HEK293 (cell line): ENCODE measurements around the gene TANGO6.

Source experiments
- SETDB1 ChIP-seq: IDR thresholded peaks from one replicate; pipeline ENCODE4 v1.6.1; 2017; ENCODE audit warnings: mild to moderate bottlenecking, low read length, moderate library complexity, mixed read lengths; ENCODE audit not compliant: insufficient read length
- YY1 ChIP-seq: fragments of 450-650 bp; formaldehyde crosslinking; IDR thresholded peaks from 2 replicates; pipeline ENCODE4 v1.5.1; 2018; ENCODE audit warnings: missing biosample characterization, missing genetic modification characterization
- ZBTB1 ChIP-seq: fragments of 450-650 bp; formaldehyde crosslinking; IDR thresholded peaks from 2 replicates; pipeline ENCODE4 v1.5.1; 2016; ENCODE audit warnings: missing biosample characterization, missing genetic modification characterization
- ZBTB7A ChIP-seq: fragments of 450-650 bp; formaldehyde crosslinking; IDR thresholded peaks from 2 replicates; pipeline ENCODE4 v1.5.1; 2016; ENCODE audit warnings: low read depth, missing biosample characterization, missing genetic modification characterization
- ZNF239 ChIP-seq: fragments of 450-650 bp; formaldehyde crosslinking; IDR thresholded peaks from 2 replicates; pipeline ENCODE4 v1.5.1; 2016; ENCODE audit warnings: missing biosample characterization, missing genetic modification characterization
- ZNF274 ChIP-seq, 2 experiments: fragments of 200-500 bp in 1 of 2; fragments of 450-650 bp in 1 of 2; sonication (Bioruptor generic) in 1 of 2; formaldehyde crosslinking in 1 of 2; IDR thresholded peaks; 2 replicates each; pipeline versions ENCODE4 v1.5.1 to v1.6.1; 2014 to 2016; ENCODE audit warnings: borderline replicate concordance in 1 of 2, inconsistent platforms in 1 of 2, low read length in 1 of 2, missing biosample characterization in 1 of 2, missing genetic modification characterization in 1 of 2
- ZNF335 ChIP-seq: fragments of 450-650 bp; formaldehyde crosslinking; conservative IDR thresholded peaks from 2 replicates; pipeline ENCODE4 v1.5.1; 2016; ENCODE audit warnings: missing biosample characterization, missing genetic modification characterization
- TF ChIP-seq, protein P1 (sequence below): fragments of 450-650 bp; formaldehyde crosslinking; IDR thresholded peaks from 2 replicates; pipeline ENCODE4 v1.5.1; 2016; ENCODE audit warnings: missing biosample characterization, missing genetic modification characterization
- TF ChIP-seq, protein P2 (sequence below): fragments of 450-650 bp; formaldehyde crosslinking; IDR thresholded peaks from 2 replicates; pipeline ENCODE4 v1.5.1; 2016; ENCODE audit warnings: missing biosample characterization, missing genetic modification characterization
- TF ChIP-seq, protein P3 (sequence below): fragments of 450-650 bp; formaldehyde crosslinking; IDR thresholded peaks from 2 replicates; pipeline ENCODE4 v1.5.1; 2016; ENCODE audit warnings: missing biosample characterization, missing genetic modification characterization
- TF ChIP-seq, protein P4 (sequence below): fragments of 450-650 bp; formaldehyde crosslinking; IDR thresholded peaks from 2 replicates; pipeline ENCODE4 v1.5.1; 2017; ENCODE audit warnings: missing biosample characterization, mild to moderate bottlenecking, missing genetic modification characterization, moderate library complexity

DNA sequence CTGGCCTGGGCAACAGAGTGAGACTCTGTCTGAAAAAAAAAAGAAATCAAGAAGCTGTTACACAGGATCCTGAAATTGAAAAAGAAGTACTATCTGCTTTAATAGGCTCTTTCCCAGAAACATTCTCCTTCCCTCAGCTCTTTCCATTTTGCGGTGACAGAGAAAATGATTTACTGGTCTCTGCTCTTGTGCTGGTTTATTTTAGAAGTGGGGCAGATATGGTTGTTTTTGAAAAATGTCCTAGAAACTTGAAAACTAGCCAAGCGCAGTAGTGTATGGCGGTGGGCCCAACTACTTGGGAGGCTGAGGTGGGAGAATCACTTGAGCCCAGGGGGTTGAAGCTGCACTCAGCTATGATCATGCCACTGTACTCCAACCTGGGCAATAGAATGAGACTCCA, 28.8 kb upstream of the TANGO6 start:
- TF ChIP-seq, protein P1, sequence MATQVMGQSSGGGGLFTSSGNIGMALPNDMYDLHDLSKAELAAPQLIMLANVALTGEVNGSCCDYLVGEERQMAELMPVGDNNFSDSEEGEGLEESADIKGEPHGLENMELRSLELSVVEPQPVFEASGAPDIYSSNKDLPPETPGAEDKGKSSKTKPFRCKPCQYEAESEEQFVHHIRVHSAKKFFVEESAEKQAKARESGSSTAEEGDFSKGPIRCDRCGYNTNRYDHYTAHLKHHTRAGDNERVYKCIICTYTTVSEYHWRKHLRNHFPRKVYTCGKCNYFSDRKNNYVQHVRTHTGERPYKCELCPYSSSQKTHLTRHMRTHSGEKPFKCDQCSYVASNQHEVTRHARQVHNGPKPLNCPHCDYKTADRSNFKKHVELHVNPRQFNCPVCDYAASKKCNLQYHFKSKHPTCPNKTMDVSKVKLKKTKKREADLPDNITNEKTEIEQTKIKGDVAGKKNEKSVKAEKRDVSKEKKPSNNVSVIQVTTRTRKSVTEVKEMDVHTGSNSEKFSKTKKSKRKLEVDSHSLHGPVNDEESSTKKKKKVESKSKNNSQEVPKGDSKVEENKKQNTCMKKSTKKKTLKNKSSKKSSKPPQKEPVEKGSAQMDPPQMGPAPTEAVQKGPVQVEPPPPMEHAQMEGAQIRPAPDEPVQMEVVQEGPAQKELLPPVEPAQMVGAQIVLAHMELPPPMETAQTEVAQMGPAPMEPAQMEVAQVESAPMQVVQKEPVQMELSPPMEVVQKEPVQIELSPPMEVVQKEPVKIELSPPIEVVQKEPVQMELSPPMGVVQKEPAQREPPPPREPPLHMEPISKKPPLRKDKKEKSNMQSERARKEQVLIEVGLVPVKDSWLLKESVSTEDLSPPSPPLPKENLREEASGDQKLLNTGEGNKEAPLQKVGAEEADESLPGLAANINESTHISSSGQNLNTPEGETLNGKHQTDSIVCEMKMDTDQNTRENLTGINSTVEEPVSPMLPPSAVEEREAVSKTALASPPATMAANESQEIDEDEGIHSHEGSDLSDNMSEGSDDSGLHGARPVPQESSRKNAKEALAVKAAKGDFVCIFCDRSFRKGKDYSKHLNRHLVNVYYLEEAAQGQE (tag by site-specific recombination), result no peak
- TF ChIP-seq, protein P2, sequence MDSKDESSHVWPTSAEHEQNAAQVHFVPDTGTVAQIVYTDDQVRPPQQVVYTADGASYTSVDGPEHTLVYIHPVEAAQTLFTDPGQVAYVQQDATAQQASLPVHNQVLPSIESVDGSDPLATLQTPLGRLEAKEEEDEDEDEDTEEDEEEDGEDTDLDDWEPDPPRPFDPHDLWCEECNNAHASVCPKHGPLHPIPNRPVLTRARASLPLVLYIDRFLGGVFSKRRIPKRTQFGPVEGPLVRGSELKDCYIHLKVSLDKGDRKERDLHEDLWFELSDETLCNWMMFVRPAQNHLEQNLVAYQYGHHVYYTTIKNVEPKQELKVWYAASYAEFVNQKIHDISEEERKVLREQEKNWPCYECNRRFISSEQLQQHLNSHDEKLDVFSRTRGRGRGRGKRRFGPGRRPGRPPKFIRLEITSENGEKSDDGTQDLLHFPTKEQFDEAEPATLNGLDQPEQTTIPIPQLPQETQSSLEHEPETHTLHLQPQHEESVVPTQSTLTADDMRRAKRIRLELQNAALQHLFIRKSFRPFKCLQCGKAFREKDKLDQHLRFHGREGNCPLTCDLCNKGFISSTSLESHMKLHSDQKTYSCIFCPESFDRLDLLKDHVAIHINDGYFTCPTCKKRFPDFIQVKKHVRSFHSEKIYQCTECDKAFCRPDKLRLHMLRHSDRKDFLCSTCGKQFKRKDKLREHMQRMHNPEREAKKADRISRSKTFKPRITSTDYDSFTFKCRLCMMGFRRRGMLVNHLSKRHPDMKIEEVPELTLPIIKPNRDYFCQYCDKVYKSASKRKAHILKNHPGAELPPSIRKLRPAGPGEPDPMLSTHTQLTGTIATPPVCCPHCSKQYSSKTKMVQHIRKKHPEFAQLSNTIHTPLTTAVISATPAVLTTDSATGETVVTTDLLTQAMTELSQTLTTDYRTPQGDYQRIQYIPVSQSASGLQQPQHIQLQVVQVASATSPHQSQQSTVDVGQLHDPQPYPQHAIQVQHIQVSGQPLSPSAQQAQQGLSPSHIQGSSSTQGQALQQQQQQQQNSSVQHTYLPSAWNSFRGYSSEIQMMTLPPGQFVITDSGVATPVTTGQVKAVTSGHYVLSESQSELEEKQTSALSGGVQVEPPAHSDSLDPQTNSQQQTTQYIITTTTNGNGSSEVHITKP, result no peak
- TF ChIP-seq ZNF239 (tag by site-specific recombination) (no peak), SETDB1 (no peak), ZNF274 (IDR thresholded peaks at IDR 0.05; ENCODE audit: low read length) (no peak), ZNF274 (tag by site-specific recombination; IDR thresholded peaks at IDR 0.05; ENCODE audit: borderline replicate concordance) (no peak), ZNF335 (tag by site-specific recombination) (no peak), ZBTB1 (tag by site-specific recombination) (no peak), ZBTB7A (no peak), YY1 (tag by site-specific recombination) (no peak)
- TF ChIP-seq, protein P3, sequence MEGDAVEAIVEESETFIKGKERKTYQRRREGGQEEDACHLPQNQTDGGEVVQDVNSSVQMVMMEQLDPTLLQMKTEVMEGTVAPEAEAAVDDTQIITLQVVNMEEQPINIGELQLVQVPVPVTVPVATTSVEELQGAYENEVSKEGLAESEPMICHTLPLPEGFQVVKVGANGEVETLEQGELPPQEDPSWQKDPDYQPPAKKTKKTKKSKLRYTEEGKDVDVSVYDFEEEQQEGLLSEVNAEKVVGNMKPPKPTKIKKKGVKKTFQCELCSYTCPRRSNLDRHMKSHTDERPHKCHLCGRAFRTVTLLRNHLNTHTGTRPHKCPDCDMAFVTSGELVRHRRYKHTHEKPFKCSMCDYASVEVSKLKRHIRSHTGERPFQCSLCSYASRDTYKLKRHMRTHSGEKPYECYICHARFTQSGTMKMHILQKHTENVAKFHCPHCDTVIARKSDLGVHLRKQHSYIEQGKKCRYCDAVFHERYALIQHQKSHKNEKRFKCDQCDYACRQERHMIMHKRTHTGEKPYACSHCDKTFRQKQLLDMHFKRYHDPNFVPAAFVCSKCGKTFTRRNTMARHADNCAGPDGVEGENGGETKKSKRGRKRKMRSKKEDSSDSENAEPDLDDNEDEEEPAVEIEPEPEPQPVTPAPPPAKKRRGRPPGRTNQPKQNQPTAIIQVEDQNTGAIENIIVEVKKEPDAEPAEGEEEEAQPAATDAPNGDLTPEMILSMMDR (tag by site-specific recombination), result no peak
- TF ChIP-seq, protein P4, sequence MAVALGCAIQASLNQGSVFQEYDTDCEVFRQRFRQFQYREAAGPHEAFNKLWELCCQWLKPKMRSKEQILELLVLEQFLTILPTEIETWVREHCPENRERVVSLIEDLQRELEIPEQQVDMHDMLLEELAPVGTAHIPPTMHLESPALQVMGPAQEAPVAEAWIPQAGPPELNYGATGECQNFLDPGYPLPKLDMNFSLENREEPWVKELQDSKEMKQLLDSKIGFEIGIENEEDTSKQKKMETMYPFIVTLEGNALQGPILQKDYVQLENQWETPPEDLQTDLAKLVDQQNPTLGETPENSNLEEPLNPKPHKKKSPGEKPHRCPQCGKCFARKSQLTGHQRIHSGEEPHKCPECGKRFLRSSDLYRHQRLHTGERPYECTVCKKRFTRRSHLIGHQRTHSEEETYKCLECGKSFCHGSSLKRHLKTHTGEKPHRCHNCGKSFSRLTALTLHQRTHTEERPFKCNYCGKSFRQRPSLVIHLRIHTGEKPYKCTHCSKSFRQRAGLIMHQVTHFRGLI (tag by site-specific recombination), result no peak
